Measurements from ENCODE around the gene ABHD15.
A peak's percentile ranks its signal among the peaks of the same experiment; 100 is the strongest.

The ABHD15 gene

GRCh38 chr17:29593591-29594518 is 27.0 kb upstream of the ABHD15 start:
- DNase-seq = peak; percentile 38

GRCh38 chr17:29592850-29593551 is 26.2 kb upstream of the ABHD15 start, which contains the start of gene ANKRD13B:
ANKRD13B (plus strand) TSS chr17:29593132; CDS start chr17:29593622, 490 bp downstream.
- DNase-seq = peak; percentile 87

GRCh38 chr17:29591737-29592608 is 25.1 kb upstream of the ABHD15 start:
- peak; percentile 91 for DNase-seq

- DNase-seq = peak; percentile 70
Measured at GRCh38 chr17:29591146-29591736, 24.4 kb upstream of the ABHD15 start.

GRCh38 chr17:29590411-29591145 is 23.7 kb upstream of the ABHD15 start:
- peak; percentile 75 for DNase-seq

- peak; percentile 78 for DNase-seq
Measured at GRCh38 chr17:29589524-29590410, 22.9 kb upstream of the ABHD15 start, which contains the start of gene GIT1. GIT1 (minus strand) TSS chr17:29589648; CDS start chr17:29589378, 270 bp downstream.

GRCh38 chr17:29588562-29589411 is 21.9 kb upstream of the ABHD15 start:
- no peak for DNase-seq

- DNase-seq = no peak
Measured at GRCh38 chr17:29588017-29588561, 21.3 kb upstream of the ABHD15 start.

- no peak for DNase-seq
Measured at GRCh38 chr17:29587591-29587990, 20.8 kb upstream of the ABHD15 start.

- DNase-seq = no peak
Measured at GRCh38 chr17:29586676-29587469, 20.0 kb upstream of the ABHD15 start.

- DNase-seq = no peak
Measured at GRCh38 chr17:29585080-29585751, 18.4 kb upstream of the ABHD15 start.

- no peak for DNase-seq
Measured at GRCh38 chr17:29584452-29585079, 17.7 kb upstream of the ABHD15 start.

GRCh38 chr17:29583324-29584248 is 16.7 kb upstream of the ABHD15 start:
- DNase-seq = peak; percentile 86

GRCh38 chr17:29582772-29583171 is 15.9 kb upstream of the ABHD15 start:
- no peak for DNase-seq

GRCh38 chr17:29582254-29582765 is 15.5 kb upstream of the ABHD15 start:
- no peak for DNase-seq
